ENCODE results near the gene FHL1. TPM values are rescaled to one million over a fixed set of nuclear protein-coding genes. Genes with fewer than 3 reads are reported as not detected.

FHL1 gene
- total RNA-seq, 1 donor: 98.1 TPM

GRCh38 chrX:136182414-136182813 is 35.1 kb downstream of the FHL1 start:
- no peak overlapping the region for H3K4me3 ChIP-seq (ENCODE audit: low read depth, low read length)
- DNase-seq (ENCODE audit: low read depth): no peak
- TF ChIP-seq, protein P1, sequence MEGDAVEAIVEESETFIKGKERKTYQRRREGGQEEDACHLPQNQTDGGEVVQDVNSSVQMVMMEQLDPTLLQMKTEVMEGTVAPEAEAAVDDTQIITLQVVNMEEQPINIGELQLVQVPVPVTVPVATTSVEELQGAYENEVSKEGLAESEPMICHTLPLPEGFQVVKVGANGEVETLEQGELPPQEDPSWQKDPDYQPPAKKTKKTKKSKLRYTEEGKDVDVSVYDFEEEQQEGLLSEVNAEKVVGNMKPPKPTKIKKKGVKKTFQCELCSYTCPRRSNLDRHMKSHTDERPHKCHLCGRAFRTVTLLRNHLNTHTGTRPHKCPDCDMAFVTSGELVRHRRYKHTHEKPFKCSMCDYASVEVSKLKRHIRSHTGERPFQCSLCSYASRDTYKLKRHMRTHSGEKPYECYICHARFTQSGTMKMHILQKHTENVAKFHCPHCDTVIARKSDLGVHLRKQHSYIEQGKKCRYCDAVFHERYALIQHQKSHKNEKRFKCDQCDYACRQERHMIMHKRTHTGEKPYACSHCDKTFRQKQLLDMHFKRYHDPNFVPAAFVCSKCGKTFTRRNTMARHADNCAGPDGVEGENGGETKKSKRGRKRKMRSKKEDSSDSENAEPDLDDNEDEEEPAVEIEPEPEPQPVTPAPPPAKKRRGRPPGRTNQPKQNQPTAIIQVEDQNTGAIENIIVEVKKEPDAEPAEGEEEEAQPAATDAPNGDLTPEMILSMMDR (IDR thresholded peaks at IDR 0.05; ENCODE audit: insufficient read depth, low read length): no peak

- no peak overlapping the region for H3K4me3 ChIP-seq (ENCODE audit: low read depth, low read length)
- no peak for DNase-seq (ENCODE audit: low read depth)
- TF ChIP-seq, protein P1 (IDR thresholded peaks at IDR 0.05; ENCODE audit: insufficient read depth, low read length): no peak
Measured at GRCh38 chrX:136183172-136183571, 35.8 kb downstream of the FHL1 start.

DNA sequence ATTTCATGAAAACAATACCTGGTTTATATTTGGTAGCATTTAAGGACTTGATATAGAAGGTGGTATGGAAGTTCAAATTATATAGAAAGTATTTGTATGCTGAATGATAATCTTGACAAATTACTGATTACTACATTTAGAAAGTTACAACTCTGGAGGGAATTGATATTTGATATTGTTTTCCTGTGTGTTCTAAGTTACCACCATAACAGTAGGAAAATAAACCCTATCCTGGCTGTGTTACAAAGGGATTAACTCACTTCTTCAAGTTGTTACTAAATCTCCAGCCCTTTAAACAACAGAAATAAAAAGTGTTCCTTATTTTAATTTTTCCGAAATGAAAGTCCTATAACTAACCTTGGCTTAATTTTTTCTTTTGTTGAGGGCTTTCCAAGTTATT is 36.6 kb downstream of the FHL1 start:
- no peak for DNase-seq (ENCODE audit: low read depth)
- TF ChIP-seq, protein P1 (IDR thresholded peaks at IDR 0.05; ENCODE audit: insufficient read depth, low read length): no peak
- no peak overlapping the region for H3K4me3 ChIP-seq (ENCODE audit: low read depth, low read length)

- no peak overlapping the region for H3K4me3 ChIP-seq (ENCODE audit: low read depth, low read length)
- DNase-seq (ENCODE audit: low read depth): peak; percentile 61
- TF ChIP-seq, protein P1 (IDR thresholded peaks at IDR 0.05; ENCODE audit: insufficient read depth, low read length): no peak
Measured at GRCh38 chrX:136185401-136186022, 38.2 kb downstream of the FHL1 start.

GRCh38 chrX:136186023-136186413 is 38.7 kb downstream of the FHL1 start:
- TF ChIP-seq, protein P1 (IDR thresholded peaks at IDR 0.05; ENCODE audit: insufficient read depth, low read length): no peak
- DNase-seq (ENCODE audit: low read depth): no peak
- H3K4me3 ChIP-seq (ENCODE audit: low read depth, low read length): no peak overlapping the region

DNA sequence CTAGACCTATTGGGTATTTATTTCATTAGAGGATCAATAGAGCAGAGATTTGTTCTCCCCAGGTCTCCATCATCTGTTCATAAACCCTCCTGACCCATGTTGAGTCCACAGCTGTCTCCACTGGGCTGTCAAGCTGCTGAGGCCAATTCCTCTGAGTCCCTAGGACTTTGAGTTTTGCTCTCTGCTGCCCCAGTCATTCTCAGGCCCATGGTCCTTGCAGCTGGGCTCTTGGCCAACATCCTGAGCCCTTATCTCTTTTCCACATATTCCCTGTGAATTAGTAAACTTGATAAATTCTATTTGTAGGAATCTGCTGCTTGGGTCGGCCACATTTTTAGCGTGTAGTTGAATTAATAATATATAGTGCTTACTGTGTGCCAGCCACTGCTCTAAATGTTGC is 41.9 kb downstream of the FHL1 start:
- peak; percentile 45 for DNase-seq (ENCODE audit: low read depth)
- no peak overlapping the region for H3K4me3 ChIP-seq (ENCODE audit: low read depth, low read length)
- TF ChIP-seq, protein P1 (IDR thresholded peaks at IDR 0.05; ENCODE audit: insufficient read depth, low read length): no peak
